ENCODE measurements around the gene SLC26A4.
A peak's percentile ranks its signal among the peaks of the same experiment; 100 is the strongest.

Gene SLC26A4

GRCh38 chr7:107660381-107661080 is at the start of gene SLC26A4:
SLC26A4 (plus strand) TSS chr7:107660828; CDS start chr7:107661642, 814 bp downstream.
- H2AFZ ChIP-seq (ENCODE audit: low read depth, low read length): peak within 1 kb of the TSS; percentile 83
- H3K27me3 ChIP-seq (ENCODE audit: insufficient read depth, low read length): peaks cover 60% of the 10 kb centered on the region
- peak within 1 kb of the TSS; percentile 44 for H3K4me3 ChIP-seq (ENCODE audit: low read length)
- peaks cover 19% of the 10 kb centered on the region for H3K4me1 ChIP-seq (ENCODE audit: insufficient read depth, low read length)
- H3K9me3 ChIP-seq (ENCODE audit: low read length): no peaks in the 10 kb centered on the region
- no peaks in the 10 kb centered on the region for H3K36me3 ChIP-seq (ENCODE audit: insufficient read depth, low read length)

DNA sequence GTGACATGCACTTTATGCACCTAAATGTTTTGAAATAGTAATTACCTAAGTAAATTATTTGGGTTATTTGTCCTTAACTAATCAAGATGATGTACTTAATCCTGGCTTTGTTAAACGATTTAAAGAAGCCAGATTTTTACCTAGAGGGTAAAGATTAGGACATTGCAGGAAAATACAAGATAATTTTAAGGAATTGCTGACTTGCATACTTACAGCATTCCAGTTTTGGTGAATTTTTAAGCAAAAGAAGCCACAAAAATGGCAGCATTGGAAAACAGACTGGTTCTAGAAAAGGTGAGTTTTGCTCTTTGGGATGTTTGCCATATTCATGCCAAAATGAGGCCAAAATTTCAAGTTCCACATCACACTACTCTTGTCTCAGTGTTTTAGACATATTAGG is 47.2 kb upstream of the SLC26A4 start:
- Histone ChIP-seq H3K4me1 (ENCODE audit: insufficient read depth, low read length) (no peaks in the 10 kb centered on the region), H3K9me3 (ENCODE audit: low read length) (no peaks in the 10 kb centered on the region), H2AFZ (ENCODE audit: low read depth, low read length) (no peak overlapping the region), H3K27me3 (ENCODE audit: insufficient read depth, low read length) (no peaks in the 10 kb centered on the region), H3K4me3 (ENCODE audit: low read length) (no peak overlapping the region), H3K36me3 (ENCODE audit: insufficient read depth, low read length) (peaks cover 37% of the 10 kb centered on the region)

DNA sequence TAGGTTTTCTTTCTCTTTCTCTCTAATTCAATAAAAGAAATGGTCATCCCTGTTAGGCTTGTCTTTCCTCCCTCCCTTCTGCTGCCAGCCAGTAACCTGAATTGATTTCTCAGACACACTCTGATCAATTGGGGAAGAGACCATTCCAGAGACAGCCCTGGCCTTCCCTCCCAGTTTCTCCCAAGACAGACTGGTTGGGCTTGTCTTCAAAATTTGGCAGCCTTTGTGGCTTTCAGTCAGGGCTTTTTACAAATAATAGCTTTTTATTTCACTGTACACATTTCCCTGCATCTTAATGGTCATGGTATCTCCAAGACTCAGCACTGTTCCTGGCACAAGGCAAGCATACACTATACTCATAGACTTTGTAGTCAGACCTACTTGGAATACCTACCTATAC is 46.7 kb upstream of the SLC26A4 start:
- H3K36me3 ChIP-seq (ENCODE audit: insufficient read depth, low read length): peaks cover 37% of the 10 kb centered on the region
- H3K27me3 ChIP-seq (ENCODE audit: insufficient read depth, low read length): no peaks in the 10 kb centered on the region
- no peak overlapping the region for H2AFZ ChIP-seq (ENCODE audit: low read depth, low read length)
- no peak overlapping the region for H3K4me3 ChIP-seq (ENCODE audit: low read length)
- no peaks in the 10 kb centered on the region for H3K4me1 ChIP-seq (ENCODE audit: insufficient read depth, low read length)
- H3K9me3 ChIP-seq (ENCODE audit: low read length): no peaks in the 10 kb centered on the region

DNA sequence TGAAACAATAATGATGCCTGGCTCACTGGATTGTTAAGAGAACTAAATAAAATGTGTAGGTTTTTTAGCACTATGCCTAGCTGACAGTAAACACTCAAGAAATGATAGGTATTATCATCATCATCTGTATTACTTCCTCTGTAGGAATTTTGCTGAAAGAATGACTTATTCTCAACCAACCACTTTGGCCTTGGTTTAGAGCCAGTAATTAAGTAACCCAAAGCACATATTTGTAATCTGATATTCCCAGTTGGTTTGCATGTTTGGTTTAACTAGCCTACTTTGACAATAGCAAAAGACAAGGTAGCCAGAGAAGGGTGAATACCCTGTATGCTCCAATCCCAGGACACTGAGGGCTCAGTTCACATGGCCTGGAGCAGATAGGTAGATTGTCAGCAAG is 46.2 kb upstream of the SLC26A4 start:
- Histone ChIP-seq H3K4me1 (ENCODE audit: insufficient read depth, low read length) (no peaks in the 10 kb centered on the region), H3K9me3 (ENCODE audit: low read length) (no peaks in the 10 kb centered on the region), H2AFZ (ENCODE audit: low read depth, low read length) (no peak overlapping the region), H3K27me3 (ENCODE audit: insufficient read depth, low read length) (no peaks in the 10 kb centered on the region), H3K4me3 (ENCODE audit: low read length) (no peak overlapping the region), H3K36me3 (ENCODE audit: insufficient read depth, low read length) (peaks cover 37% of the 10 kb centered on the region)

DNA sequence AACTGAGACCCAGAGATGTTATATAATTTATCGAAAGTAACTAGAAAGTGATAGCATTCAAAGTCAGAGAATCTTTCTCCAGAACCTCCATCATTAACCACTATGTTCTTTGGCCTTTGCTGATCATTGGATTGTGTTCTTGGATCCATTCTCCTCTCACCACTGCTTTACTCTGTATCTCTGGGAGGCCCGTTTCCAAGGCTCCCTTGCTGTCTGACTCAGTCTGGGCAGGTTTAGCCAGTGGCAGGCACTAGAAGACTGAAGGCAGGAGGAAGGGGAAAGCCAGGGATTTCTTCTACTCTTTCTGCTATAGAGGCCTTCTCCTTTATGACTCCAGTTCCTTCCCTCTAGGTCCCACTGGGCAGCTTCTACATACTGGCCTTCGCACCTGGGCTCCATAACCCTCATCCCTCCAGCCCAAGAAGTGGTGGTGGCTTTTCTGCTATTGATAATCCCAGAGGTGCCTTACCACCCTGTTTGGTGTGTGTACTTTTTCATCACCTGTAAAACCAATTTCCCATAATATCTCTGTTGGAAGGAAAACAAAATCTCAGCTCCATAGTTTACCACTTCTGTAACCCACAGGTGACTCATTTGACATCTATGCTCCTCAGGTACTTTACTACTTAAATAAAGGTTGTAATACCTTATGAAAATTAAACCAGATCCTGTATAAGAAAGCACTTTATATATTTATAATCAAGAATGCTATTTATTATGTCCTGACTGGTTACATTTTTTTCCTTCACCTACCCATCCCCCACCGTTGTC is 44.5 kb upstream of the SLC26A4 start:
- peaks cover 37% of the 10 kb centered on the region for H3K36me3 ChIP-seq (ENCODE audit: insufficient read depth, low read length)
- no peaks in the 10 kb centered on the region for H3K9me3 ChIP-seq (ENCODE audit: low read length)

DNA sequence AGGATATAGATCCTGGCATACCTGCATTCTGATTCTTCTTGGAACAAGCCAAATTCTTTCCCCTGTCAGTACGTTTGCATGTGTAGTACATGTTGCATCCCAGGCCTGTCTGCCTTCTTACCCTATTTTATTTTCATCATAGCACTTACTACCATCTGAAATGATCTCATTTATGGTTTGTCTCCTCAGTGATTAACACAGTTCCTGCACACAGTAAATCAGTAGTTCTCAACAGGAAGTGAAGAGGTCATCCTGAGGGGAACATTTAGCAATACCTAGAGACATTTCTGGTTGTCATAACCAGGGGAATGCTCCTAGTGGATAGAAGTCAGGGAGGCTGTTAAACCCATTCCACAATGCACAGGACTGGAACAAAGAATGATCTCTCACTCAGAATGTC is 38.2 kb upstream of the SLC26A4 start:
- peaks cover 3% of the 10 kb centered on the region for H3K36me3 ChIP-seq (ENCODE audit: insufficient read depth, low read length)
- H3K27me3 ChIP-seq (ENCODE audit: insufficient read depth, low read length): no peaks in the 10 kb centered on the region
- no peak overlapping the region for H2AFZ ChIP-seq (ENCODE audit: low read depth, low read length)
- no peaks in the 10 kb centered on the region for H3K4me1 ChIP-seq (ENCODE audit: insufficient read depth, low read length)
- H3K9me3 ChIP-seq (ENCODE audit: low read length): no peaks in the 10 kb centered on the region
- H3K4me3 ChIP-seq (ENCODE audit: low read length): no peak overlapping the region

More for the DNA sequence above, 44.5 kb upstream of the SLC26A4 start:
- no peak overlapping the region for H2AFZ ChIP-seq (ENCODE audit: low read depth, low read length)
- H3K27me3 ChIP-seq (ENCODE audit: insufficient read depth, low read length): no peaks in the 10 kb centered on the region
- H3K4me1 ChIP-seq (ENCODE audit: insufficient read depth, low read length): no peaks in the 10 kb centered on the region
- H3K4me3 ChIP-seq (ENCODE audit: low read length): no peak overlapping the region

- H3K36me3 ChIP-seq (ENCODE audit: insufficient read depth, low read length): no peaks in the 10 kb centered on the region
- H3K9me3 ChIP-seq (ENCODE audit: low read length): no peaks in the 10 kb centered on the region
- H3K27me3 ChIP-seq (ENCODE audit: insufficient read depth, low read length): no peaks in the 10 kb centered on the region
- no peak overlapping the region for H3K4me3 ChIP-seq (ENCODE audit: low read length)
- H2AFZ ChIP-seq (ENCODE audit: low read depth, low read length): no peak overlapping the region
- H3K4me1 ChIP-seq (ENCODE audit: insufficient read depth, low read length): no peaks in the 10 kb centered on the region
Measured at GRCh38 chr7:107622894-107623293, 37.7 kb upstream of the SLC26A4 start.

DNA sequence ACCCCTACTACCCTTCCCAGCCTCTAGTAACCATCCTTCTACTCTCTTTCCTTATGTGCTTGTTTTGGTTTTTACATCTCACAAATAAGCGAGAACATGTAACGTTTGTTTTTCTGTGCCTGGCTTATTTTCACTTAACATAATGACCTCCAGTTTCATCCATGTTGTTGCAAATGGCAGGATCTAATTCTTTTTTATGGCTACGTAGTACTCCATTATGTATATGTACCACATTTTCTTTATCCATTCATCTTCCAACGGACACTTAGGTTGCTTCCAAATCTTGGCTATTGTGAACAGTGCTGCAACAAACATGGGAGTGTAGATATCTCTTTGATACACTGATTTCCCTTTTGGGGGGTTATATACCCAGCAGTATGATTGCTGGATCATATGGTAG is 33.6 kb upstream of the SLC26A4 start:
- H3K4me3 ChIP-seq (ENCODE audit: low read length): no peak overlapping the region
- no peaks in the 10 kb centered on the region for H3K27me3 ChIP-seq (ENCODE audit: insufficient read depth, low read length)
- H3K9me3 ChIP-seq (ENCODE audit: low read length): no peaks in the 10 kb centered on the region
- H3K4me1 ChIP-seq (ENCODE audit: insufficient read depth, low read length): peaks cover 2% of the 10 kb centered on the region
- no peaks in the 10 kb centered on the region for H3K36me3 ChIP-seq (ENCODE audit: insufficient read depth, low read length)
- H2AFZ ChIP-seq (ENCODE audit: low read depth, low read length): no peak overlapping the region

DNA sequence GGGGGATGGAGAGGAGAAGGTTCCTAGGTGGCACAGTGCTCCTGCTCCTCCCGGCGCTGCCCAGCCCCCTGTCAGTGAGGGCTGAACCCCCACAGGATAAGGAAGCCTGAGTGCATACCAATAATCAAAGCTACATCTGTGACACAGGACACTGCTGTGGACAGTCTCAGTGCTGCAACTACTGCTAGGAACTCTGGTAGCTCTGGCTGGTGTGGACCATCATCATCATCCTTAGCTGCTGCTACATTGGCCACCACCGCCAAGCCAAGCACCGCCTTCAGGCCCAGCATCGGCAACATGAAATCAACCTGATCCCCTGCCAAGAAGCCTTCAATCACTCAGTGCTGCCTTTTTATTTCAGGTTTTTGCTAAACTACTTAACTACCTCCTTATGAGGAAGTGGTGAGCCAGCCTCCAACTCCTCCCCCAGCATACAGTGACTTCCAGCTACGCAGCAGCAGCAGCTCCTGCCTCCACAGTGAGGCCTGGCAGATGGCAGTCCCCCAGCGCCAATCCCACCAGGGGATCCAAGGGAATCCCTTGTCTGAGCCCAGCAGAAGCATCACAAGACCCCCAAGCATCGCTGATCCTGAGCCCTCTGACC is 32.1 kb upstream of the SLC26A4 start:
- Histone ChIP-seq H3K4me3 (ENCODE audit: low read length) (no peak overlapping the region), H3K9me3 (ENCODE audit: low read length) (no peaks in the 10 kb centered on the region), H2AFZ (ENCODE audit: low read depth, low read length) (no peak overlapping the region), H3K4me1 (ENCODE audit: insufficient read depth, low read length) (peaks cover 7% of the 10 kb centered on the region), H3K36me3 (ENCODE audit: insufficient read depth, low read length) (no peaks in the 10 kb centered on the region), H3K27me3 (ENCODE audit: insufficient read depth, low read length) (no peaks in the 10 kb centered on the region)

- no peaks in the 10 kb centered on the region for H3K27me3 ChIP-seq (ENCODE audit: insufficient read depth, low read length)
- H3K9me3 ChIP-seq (ENCODE audit: low read length): no peaks in the 10 kb centered on the region
- H3K4me3 ChIP-seq (ENCODE audit: low read length): no peak overlapping the region
- peaks cover 7% of the 10 kb centered on the region for H3K4me1 ChIP-seq (ENCODE audit: insufficient read depth, low read length)
- H3K36me3 ChIP-seq (ENCODE audit: insufficient read depth, low read length): no peaks in the 10 kb centered on the region
- no peak overlapping the region for H2AFZ ChIP-seq (ENCODE audit: low read depth, low read length)
Measured at GRCh38 chr7:107630342-107630741, 30.3 kb upstream of the SLC26A4 start.

- H3K36me3 ChIP-seq (ENCODE audit: insufficient read depth, low read length): no peaks in the 10 kb centered on the region
- peaks cover 7% of the 10 kb centered on the region for H3K4me1 ChIP-seq (ENCODE audit: insufficient read depth, low read length)
- H3K9me3 ChIP-seq (ENCODE audit: low read length): no peaks in the 10 kb centered on the region
- no peak overlapping the region for H3K4me3 ChIP-seq (ENCODE audit: low read length)
- no peaks in the 10 kb centered on the region for H3K27me3 ChIP-seq (ENCODE audit: insufficient read depth, low read length)
- H2AFZ ChIP-seq (ENCODE audit: low read depth, low read length): no peak overlapping the region
Measured at GRCh38 chr7:107631588-107632491, 28.8 kb upstream of the SLC26A4 start.

- Histone ChIP-seq H3K36me3 (ENCODE audit: insufficient read depth, low read length) (no peaks in the 10 kb centered on the region), H3K4me3 (ENCODE audit: low read length) (no peak overlapping the region), H3K27me3 (ENCODE audit: insufficient read depth, low read length) (no peaks in the 10 kb centered on the region), H3K9me3 (ENCODE audit: low read length) (no peaks in the 10 kb centered on the region), H3K4me1 (ENCODE audit: insufficient read depth, low read length) (peaks cover 7% of the 10 kb centered on the region), H2AFZ (ENCODE audit: low read depth, low read length) (no peak overlapping the region)
Measured at GRCh38 chr7:107632492-107632865, 28.1 kb upstream of the SLC26A4 start.

Measured in neuron (in vitro differentiated cells).